T1000 (cell line): ENCODE data around the gene KCNQ5.
A peak's percentile ranks its signal among the peaks of the same experiment; 100 is the strongest.

Experiments
- DNase-seq: peaks from one replicate; lab custom pipeline; 2025; ENCODE audit warnings: mixed read lengths; lab: John Stamatoyannopoulos, UW

Gene KCNQ5

DNA sequence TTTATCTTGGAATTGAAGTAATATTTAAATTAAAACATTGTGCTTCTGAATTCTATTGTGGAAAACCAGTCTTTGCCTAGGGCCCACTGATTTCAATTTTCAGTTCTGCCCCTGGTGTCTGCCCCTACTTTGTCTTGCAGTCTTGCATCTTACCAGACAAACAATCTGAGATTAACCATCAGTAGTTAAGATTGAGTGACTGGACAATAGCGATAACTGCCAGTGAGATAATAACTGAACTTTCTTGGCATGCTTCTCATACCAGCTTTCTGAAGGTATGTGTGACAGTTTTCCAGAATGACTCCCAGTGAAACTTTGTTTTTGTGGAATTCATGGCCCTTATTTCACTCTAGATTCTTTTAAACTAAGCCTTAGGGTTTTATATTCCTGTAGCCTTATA, 53.5 kb downstream of the KCNQ5 start:
- DNase-seq = no peak

GRCh38 chr6:72676995-72677394, 55.1 kb downstream of the KCNQ5 start:
- DNase-seq = no peak

DNA sequence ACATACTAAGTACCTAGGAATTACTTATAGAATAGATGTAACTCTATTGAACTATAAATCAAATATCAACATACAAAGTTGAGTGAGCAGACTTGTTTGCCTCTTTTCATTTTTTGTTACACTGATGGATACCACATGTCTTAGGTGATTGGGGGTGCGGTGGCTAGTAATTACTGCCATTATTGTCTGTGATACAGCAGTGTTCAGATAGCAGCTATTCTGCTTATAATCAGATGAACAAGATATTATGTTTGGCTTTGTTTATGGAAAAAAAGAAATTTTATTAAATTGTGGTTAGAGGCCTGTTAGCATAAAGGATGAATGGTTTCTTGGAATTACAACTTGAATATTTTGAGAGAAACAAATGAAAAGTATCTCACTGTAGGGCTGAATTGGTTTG, 55.9 kb downstream of the KCNQ5 start:
- no peak for DNase-seq

- no peak for DNase-seq
Observed at GRCh38 chr6:72683797-72684196, 61.9 kb downstream of the KCNQ5 start.

- peak; percentile 2 for DNase-seq
Observed at GRCh38 chr6:72689107-72689954, 67.5 kb downstream of the KCNQ5 start.

DNA sequence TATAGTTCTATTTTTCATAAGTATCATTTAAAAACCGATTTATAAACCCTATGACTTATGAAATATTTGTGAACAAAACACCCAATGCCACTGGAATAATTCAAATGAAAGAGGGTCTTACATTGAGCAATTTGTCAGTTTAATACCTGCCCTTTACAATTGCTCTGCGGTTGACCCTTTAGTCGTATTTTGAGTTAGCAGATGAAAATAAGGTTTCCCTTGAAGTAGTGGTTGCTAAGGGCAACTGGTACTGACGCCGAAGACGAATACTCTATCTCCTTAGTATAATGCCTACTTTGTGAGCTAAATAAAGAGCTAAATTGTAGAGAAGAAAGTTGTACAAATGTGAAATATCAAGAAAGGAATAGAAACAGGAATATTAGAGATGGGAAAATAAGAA, 69.4 kb downstream of the KCNQ5 start:
- no peak for DNase-seq

DNA sequence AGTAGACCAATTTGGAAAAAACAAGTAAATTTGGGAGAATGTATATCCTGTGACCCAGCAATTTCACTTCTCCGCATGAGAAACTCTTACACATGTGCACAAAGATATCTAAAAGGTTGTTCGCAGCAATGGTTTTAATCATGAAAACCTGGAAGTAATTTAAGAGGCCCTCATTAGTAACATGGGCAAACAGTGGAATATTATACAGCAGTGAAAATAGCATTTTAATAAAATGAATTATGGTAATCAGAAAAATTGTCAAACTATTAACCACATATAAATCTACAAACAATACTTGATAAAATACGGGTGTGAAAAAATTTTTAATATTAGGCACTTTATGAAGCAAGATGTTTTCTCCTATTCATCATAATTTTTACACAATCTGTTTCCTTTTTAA, 74.2 kb downstream of the KCNQ5 start:
- no peak for DNase-seq

DNA sequence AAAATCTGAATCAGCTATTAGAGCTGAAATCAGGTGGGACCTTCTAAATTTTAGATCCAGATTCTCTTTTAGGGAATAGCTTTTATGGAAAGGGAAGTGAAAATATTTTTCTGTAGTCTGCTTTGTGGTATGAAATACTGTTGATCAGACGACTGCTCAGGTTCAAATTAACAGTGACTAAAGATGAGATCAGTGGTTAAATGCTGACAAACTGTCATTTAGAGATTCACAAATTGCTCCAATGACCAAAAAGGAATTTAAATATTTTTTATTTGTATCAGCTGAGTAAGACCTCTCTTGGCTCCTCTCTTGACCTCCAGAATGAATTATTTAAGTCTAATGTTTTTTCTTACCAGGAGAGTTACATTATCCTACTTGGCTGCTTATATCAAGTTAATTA, 77.3 kb downstream of the KCNQ5 start:
- DNase-seq = no peak

GRCh38 chr6:72702421-72702820, 80.6 kb downstream of the KCNQ5 start:
- no peak for DNase-seq

DNA sequence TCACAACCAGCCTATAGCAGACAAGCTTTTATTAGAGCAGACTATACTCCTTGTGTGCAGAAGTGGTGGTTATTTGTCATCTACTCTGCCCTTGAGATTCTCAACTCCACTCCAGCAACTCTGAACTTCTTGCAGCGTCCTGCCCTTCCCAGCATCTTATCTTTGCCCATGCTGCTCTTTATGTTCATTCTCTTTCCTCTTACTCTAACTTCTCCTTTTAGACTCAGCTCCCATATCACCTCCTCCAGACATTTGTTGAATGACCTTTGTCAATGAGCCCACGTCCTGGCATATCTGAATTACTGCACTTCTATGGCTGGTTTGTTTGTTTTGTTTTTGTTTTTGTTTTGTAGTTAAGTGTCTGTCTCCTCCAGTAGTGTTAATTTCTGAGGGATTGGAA, 81.2 kb downstream of the KCNQ5 start:
- no peak for DNase-seq

- DNase-seq = no peak
Observed at GRCh38 chr6:72704979-72705378, 83.1 kb downstream of the KCNQ5 start.

DNA sequence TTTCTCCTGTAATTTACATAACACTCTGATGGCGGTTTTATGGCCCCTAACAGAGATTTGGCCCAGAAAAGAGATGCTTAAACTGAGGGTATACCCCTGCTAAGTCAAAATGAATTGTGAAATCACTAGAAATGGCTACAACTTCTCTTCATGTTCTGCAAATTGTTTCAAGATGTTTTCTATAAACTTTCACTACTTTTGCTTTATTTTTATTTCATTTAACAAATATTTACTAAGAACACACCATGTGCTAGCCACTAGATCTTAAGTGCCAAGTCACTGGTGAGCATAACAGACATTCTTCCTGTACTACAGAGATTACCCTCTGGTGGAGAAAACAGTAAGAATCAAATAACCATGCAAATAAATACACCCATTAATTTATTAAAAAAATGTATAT, 87.6 kb downstream of the KCNQ5 start:
- DNase-seq = no peak

- DNase-seq = no peak
Observed at GRCh38 chr6:72711731-72712130, 89.9 kb downstream of the KCNQ5 start.

DNA sequence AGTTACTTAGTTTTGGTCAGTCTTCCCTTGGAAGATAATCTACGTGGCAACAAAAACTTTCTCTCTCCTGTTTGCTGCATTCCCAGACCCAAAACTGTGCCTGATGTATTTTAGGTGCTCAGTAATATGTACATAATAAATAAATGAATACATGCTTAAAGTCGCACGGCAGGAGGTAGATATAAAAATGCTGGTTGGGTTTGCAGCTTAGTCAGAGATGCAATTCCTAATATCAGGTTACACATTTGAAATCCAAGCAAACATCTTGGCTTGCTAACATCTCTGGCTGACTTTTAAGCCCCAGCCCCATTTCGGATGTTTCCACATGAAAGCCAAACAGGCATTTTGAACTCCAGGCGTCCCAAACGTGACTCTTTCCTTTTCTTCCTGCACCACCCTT, 91.0 kb downstream of the KCNQ5 start:
- no peak for DNase-seq

DNA sequence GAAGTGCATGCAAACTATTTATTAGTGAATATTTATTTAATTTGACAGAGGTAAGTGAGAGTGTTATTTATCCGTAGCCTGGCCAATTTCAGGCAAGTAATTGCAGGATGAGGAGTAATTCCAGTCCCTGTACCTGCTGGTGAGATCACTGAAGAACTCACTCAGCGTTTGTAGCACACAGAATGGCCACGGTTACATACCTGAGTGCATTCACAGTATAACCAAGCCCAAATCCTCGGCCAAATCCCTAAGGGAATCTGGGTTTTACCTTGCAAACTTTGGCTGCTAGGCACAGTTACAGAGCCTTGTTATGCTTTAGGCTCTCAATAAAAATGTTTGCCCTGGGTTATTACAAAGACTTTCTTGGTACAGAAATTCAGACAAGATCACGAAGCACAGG, 93.3 kb downstream of the KCNQ5 start:
- DNase-seq = no peak

- DNase-seq = no peak
Observed at GRCh38 chr6:72716916-72717315, 95.1 kb downstream of the KCNQ5 start.

GRCh38 chr6:72720464-72720863, 98.6 kb downstream of the KCNQ5 start:
- DNase-seq = no peak

DNA sequence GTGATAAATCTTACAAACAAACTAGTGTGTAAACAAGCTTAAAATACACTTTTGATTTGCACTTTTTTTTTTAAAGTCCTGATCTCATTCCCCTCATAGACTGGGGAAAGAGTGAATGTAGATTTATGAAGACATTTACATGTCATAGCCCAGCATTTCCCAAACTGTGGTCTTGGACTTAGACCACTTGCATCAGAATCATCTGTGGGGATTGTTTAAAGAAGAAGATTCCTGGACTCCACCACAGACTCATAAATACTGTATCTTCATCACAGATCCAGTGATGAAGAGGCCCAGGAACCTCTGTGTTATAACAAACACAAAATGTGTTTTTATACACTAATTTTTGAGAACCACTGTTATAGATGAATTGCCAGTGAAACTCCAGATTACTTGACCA, 99.5 kb downstream of the KCNQ5 start:
- no peak for DNase-seq

- DNase-seq = no peak
Observed at GRCh38 chr6:72724545-72724944, 102.7 kb downstream of the KCNQ5 start.

DNA sequence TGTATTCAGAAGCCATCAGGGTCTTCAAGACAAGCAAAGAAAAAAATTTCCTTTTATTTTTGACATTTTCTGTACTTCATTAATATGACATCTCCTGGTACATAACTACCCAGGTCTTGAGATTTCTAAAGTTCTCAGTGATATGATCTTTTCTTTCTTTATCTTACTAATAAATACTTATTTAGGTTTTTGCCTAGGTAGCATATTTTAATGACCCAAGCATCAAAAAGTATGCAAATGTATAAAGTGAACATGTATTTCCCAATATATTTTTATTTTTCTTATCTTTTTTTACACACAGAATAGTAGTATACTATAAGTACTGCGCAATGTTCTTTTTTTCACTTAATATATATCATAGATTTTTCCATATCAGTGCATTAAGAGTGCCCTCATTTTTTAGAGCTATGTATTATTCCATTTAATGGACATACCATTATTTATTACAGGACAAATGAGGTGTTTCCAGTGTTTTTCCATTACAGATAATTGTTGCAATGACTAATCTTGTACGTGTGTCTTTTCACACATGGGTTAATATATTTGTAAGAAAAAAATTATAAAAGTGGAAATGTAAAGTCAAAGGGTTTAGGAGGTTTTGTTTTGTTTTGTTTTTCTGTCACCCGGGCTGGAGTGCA, 107.0 kb downstream of the KCNQ5 start:
- no peak for DNase-seq

DNA sequence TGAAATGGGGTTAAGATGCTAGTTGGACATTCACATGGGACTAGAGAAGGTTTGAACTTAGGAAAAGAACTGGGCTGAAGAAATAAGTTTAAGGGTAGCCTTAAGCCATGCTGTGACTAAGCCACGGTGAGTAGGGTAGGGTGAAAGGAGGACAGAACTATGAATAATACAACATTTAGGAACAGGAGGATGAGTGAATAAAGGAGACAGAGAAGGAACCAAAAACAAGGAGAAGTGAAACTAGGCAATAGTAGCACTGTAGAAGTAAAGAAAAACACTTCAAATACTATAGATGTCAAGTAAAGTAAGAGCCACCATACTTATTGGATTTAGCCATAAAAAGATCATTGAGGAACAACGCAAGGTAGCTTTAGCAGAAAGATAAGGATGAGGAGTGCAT, 111.2 kb downstream of the KCNQ5 start:
- no peak for DNase-seq

- DNase-seq = no peak
Observed at GRCh38 chr6:72738091-72738490, 116.2 kb downstream of the KCNQ5 start.

- no peak for DNase-seq
Observed at GRCh38 chr6:72739368-72739779, 117.5 kb downstream of the KCNQ5 start.

DNA sequence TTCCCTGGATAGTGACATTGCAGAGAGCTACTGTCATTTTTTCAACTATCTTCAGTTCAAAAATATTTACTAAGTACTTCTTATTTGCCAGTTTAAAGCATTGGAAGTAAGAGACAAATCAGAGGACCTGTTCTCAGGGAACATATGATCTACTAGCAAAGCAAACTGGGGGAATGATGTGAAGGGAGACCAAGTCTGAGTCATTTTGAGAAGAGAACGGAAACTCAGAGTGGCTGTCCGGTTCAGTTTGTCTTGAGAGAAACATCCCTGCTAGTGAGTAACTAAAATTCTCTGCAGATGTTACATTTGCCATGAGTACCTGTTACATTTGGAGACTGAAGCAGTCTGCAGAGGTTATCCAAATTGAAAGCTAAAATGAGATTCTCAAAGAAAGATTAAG, 118.3 kb downstream of the KCNQ5 start:
- DNase-seq = no peak
